SW480 (cell line): ENCODE results near the gene MCF2L2.
"Not testable (repeated sequence)": the region's sequence is repeated elsewhere in the genome, so short reads cannot be mapped to it uniquely, and the experiment has no call there.

Experiments
- DNase-seq: peaks from one replicate; pipeline ENCODE4 v3.0.0-alpha.2; 2016; ENCODE audit warnings: low spot score

MCF2L2 gene

GRCh38 chr3:183233966-183234365 is 194.5 kb downstream of the MCF2L2 start:
- DNase-seq = no peak

- no peak for DNase-seq
These were observed 197.6 kb downstream of the MCF2L2 start for GRCh38 chr3:183230826-183231225.

- DNase-seq = not testable (repeated sequence)
These were observed 198.2 kb downstream of the MCF2L2 start for GRCh38 chr3:183230251-183230650.

DNA sequence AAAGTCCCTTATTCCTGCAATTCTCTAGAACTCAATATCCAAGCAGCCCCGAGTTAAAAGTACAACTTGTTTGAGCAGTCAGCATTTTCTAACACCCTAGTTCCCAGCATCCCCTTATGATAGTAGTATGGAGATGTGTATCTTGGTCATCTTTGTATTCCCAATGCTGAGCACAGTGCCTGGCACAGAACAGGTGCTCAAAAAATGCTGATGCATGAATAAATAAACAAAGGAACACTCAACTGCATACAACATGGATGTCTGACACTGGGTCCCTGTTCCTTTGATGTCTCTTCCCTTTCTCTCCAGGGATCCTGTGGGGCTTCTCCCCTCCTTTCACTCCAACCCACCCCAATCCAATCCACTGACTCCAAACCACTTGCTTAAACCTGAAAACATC is 199.2 kb downstream of the MCF2L2 start:
- no peak for DNase-seq

- DNase-seq = no peak
These were observed 200.8 kb downstream of the MCF2L2 start for GRCh38 chr3:183227586-183227985.

GRCh38 chr3:183226333-183226890 is 202.0 kb downstream of the MCF2L2 start:
- DNase-seq = no peak

GRCh38 chr3:183224180-183224970 is 204.0 kb downstream of the MCF2L2 start:
- DNase-seq = no peak

DNA sequence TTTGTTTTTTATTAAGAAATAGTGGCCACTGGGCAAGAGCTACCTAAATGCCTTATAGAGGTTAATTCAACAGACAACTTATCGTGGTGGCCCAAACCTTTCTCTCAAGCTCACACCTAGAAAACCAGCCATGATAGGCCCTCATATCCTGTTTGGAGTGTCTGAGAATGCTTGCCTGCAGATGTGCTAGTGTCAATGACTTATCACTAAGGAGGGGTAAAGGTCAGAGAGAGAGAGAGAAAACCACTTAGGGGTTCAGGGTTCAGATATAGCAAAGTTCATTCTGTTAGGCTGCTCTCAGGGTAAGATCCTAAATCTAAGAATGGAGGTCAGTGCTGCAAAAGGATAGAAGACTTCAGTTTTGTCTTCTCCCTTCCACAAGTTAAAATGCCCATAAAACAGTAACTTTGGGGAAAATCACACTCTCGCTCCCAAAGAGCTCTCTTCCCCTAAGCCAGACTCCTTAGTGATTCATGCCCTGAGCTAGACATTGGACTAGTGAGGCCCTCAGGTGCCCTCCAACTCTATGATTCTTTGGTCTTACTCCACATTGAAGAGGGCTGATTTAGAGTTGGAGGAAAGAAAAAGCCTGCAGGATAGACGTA is 205.7 kb downstream of the MCF2L2 start:
- DNase-seq = no peak

DNA sequence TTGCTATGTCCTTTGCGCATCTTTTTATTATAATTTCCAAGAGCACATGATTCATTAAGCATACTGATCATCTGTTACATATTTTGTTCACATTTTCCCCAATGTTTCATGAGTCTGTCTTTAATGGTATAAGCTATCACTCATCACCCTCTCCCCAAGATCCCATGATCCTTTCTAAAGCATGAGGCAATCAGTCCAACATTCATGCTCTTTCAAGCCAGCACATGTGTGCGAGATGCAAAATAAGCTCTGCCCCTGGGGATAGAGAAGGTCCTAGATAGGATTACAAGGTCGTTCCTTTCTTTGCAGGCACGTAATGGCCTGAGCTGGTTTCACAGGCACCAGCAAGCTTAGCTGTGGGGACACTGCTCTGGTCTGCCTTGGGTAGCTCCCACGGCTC is 207.6 kb downstream of the MCF2L2 start:
- DNase-seq = no peak

GRCh38 chr3:183218826-183219225 is 209.6 kb downstream of the MCF2L2 start:
- no peak for DNase-seq

DNA sequence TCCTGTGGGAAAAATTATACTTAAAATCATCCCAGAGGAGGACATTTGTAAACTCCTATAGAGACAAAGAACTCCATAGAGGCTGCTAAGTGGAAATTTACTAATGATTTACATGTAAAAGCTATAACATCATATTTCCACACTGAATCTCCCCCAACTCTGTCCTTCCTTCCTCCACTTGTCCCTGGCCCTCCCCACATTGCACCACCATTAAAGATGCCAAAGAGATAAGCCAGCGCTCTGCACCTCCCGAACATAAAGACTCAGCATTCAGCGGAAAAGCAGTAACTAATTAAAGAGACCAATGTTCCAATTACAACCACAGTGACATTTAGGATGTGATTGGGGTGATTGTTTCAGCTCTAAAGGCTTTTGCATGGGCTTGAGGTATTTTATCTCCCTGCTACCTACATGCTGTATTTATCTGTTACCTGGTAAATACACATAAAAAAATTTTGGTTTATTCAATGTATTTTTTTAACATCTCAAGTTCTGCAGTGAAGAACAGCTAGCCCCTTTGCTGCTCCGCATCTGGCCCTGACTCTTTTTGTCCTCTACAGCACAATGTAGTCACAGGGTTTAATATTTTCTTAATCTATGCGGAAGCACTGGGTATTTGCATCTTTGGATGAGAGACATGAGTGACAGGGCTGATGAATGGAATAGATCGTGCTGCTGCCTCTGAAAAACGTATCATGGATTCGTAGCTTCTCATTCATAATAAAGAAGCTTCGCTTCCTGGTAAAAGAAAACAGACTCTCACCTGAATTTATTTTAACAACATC is 210.7 kb downstream of the MCF2L2 start:
- no peak for DNase-seq

DNA sequence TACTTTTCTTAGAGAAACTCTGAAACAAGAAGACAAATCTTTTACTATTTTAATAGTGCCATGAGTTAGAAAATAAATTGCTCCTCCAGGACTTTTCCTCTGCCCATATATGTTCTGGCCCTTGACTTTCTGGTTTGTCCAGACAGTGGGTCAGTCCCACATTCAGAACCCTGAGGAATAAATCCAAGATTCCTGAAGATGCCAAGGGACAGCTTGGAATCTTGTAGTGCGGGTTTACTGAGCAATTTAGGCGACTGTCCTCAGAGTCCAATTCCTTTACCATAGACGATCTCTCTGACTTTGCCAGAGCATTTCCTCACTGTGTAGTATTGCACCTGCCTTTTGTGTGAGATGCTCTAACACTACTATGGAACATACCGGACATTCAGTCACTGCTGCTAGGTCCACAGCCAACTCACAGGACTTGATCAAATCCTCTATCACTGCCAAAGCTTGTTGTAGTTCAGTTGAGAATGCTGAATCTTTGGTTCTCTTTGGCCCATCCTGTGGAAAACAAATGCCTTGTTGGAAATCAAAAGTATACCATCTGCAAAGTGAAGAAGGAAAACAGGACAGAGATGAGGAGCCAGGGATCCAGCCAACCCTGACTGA is 212.7 kb downstream of the MCF2L2 start:
- no peak for DNase-seq

- DNase-seq = no peak
These were observed 214.2 kb downstream of the MCF2L2 start for GRCh38 chr3:183214277-183214612.

DNA sequence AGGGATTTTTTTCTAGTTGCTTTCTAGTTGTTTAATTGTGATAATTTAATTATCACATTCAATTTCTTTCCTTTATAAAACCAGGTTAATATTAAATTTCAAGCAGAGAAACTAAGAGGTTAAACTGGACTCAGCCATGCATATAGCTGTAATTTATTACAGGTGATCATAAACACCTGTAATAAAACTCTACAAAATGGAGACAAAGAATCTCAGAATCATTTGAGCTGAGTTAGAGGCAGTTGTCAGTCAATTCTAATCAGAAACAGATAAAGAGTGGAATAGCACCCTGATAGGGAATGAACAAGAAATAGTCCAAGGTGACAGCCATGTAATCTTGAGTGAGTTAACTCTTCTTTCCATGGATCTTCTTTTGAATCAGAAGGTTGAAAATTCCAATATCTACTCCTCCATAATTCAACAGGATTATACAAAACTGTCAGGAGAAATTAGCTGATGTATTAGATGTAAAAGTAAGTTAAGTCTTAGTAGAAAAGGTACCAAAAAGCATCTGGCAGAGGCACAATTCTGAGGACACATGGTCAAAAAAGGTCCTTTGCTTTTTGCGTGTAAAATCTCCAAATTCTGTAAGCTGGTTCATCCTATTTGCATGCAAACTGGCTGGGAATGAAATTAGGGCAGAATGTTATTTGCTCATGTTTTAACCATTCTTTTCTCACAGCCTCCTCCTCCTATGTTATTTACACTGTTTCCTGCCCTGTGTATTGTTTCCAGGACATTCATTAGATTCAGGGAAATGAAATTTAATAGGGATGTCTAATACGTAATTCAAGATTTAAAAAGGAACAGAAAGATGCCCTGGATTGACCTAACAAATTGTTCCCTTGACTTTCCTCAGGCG is 214.8 kb downstream of the MCF2L2 start:
- no peak for DNase-seq

DNA sequence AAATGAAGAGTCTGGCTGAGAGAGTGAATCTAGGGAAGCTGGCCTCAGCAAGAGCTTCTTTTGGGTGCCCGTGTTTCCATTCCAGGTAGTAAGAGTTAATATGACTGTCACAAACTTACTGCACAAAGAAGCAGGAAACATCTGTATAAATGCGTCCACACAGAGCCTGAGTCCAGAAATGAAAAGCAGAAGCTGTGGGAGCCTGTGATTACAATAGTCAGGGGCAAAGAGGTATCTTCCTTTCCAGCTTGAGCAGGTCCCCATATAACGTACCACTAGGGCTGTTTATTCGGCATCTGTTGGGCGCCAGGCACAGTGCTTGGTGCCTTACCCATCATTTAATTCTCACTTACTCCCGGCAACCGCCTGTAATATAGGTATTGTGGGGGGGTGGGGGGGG is 215.9 kb downstream of the MCF2L2 start:
- DNase-seq = no peak

GRCh38 chr3:183212096-183212495 is 216.3 kb downstream of the MCF2L2 start:
- no peak for DNase-seq

GRCh38 chr3:183211352-183211751 is 217.1 kb downstream of the MCF2L2 start:
- DNase-seq = no peak

GRCh38 chr3:183210862-183211341 is 217.5 kb downstream of the MCF2L2 start:
- no peak for DNase-seq

GRCh38 chr3:183210341-183210740 is 218.1 kb downstream of the MCF2L2 start:
- no peak for DNase-seq

DNA sequence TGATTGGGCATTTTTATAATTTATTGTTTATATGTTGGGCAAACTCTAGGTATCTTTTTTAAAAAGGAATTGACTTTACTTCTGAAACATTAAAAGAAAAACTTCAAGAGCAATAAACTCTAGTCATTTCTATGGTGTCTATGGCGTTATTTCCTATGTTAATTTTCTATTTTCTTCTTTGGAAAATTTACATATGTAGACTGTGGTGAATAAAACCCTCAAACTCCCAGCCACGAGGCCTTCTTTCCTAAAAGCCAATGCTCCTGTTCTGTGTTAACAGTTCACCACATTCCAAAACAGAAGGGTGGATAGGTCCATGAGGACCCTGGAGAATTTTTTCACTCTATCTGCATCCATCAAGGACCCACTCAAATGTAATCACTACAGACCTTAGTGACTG is 219.6 kb downstream of the MCF2L2 start:
- no peak for DNase-seq

DNA sequence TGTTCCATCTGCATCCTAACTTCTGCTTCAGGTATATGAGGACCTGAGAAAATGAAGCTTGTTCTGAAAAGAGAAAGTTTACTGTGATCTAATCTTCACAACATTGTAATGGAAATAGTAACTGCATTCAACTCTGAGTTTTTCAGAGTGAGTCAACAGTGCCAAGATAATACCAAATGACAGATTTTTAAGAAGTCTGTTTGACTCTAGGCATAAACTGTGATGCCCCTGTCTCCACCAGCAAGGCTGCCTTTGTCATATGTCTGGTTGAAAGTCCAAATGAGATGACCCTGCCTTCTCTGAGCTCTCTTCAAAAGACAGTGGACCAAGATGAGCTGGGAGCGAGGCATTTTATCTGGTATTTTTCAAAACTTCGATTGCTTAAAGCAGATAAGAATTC is 220.2 kb downstream of the MCF2L2 start:
- DNase-seq = no peak
